IgD-negative memory B cell (primary cell): ENCODE results near the gene NAB1. TPM values are rescaled to one million over a fixed set of nuclear protein-coding genes. Genes with fewer than 3 reads are reported as not detected.

Source experiments
- H3K27ac Mint-ChIP-seq, 3 donors: one replicate each; pipeline ENCODE4 v1.8.0; 2020 to 2022; ENCODE audit warnings: mild to moderate bottlenecking in 3 of 3, mixed read lengths in 3 of 3, moderate library complexity in 1 of 3
- H3K27me3 Mint-ChIP-seq: one replicate; pipeline ENCODE4 v1.8.0; 2021; ENCODE audit warnings: mixed read lengths
- H3K36me3 Mint-ChIP-seq: one replicate; pipeline ENCODE4 v1.8.0; 2020; ENCODE audit warnings: mild to moderate bottlenecking, mixed read lengths
- H3K4me1 Mint-ChIP-seq, 3 donors: one replicate each; pipeline ENCODE4 v1.8.0; 2020 to 2022; ENCODE audit warnings: mixed read lengths in 3 of 3, mild to moderate bottlenecking in 1 of 3
- H3K4me3 Mint-ChIP-seq, 4 donors: one replicate each; pipeline ENCODE4 v1.8.0; 2020 to 2022; ENCODE audit warnings: mild to moderate bottlenecking in 4 of 4, mixed read lengths in 4 of 4, moderate library complexity in 3 of 4
- H3K9me3 Mint-ChIP-seq, 3 donors: one replicate each; pipeline ENCODE4 v1.8.0; 2020 to 2021; ENCODE audit warnings: mixed read lengths in 3 of 3, mild to moderate bottlenecking in 1 of 3
- polyA plus RNA-seq: library from polyadenylated mRNA; unstranded; fragments of 300-500 nt; fragmentation: Illumina TruSeq; gene quantifications from one replicate; pipeline ENCODE4 v1.2.3, GENCODE V29; 2021

NAB1 gene
- polyA plus RNA-seq, 1 donor from 2014 or later, result 3.5 TPM

GRCh38 chr2:190627448-190628412, 21.2 kb upstream of the NAB1 start:
- H3K27ac Mint-ChIP-seq, result peak overlapping the region in 1 of 3 donors; percentile 59
- H3K27me3 Mint-ChIP-seq, result peaks cover 5% of the 10 kb centered on the region
- peaks cover 0 to 8% (median 5%) of the 10 kb centered on the region in 3 donors for H3K4me1 Mint-ChIP-seq

GRCh38 chr2:190628591-190629319, 20.1 kb upstream of the NAB1 start:
- peaks cover 3 to 5% (median 4%) of the 10 kb centered on the region in 3 donors for H3K9me3 Mint-ChIP-seq
- H3K4me3 Mint-ChIP-seq, result peak overlapping the region in 2 of 4 donors; percentile 66 to 82
- peaks cover 0 to 8% (median 5%) of the 10 kb centered on the region in 3 donors for H3K4me1 Mint-ChIP-seq
- no peaks in the 10 kb centered on the region for H3K36me3 Mint-ChIP-seq
- H3K27ac Mint-ChIP-seq, result no peak overlapping the region
- H3K27me3 Mint-ChIP-seq, result peaks cover 5% of the 10 kb centered on the region

More at GRCh38 chr2:190627448-190628412, 21.2 kb upstream of the NAB1 start:
- H3K4me3 Mint-ChIP-seq, result peak overlapping the region; percentile 27 to 91 (median 82)
- peaks cover 3 to 5% (median 5%) of the 10 kb centered on the region in 3 donors for H3K9me3 Mint-ChIP-seq
- H3K36me3 Mint-ChIP-seq, result no peaks in the 10 kb centered on the region

- Mint-ChIP-seq H3K4me3 (no peak overlapping the region), H3K27me3 (no peaks in the 10 kb centered on the region), H3K9me3 (no peaks in the 10 kb centered on the region), H3K27ac (no peak overlapping the region), H3K36me3 (no peaks in the 10 kb centered on the region), H3K4me1 (peaks cover 4 to 9% (median 6%) of the 10 kb centered on the region in 3 donors)
These were observed 14.5 kb upstream of the NAB1 start for GRCh38 chr2:190634381-190634780.

- Mint-ChIP-seq H3K9me3 (no peaks in the 10 kb centered on the region), H3K27ac (no peak overlapping the region), H3K4me3 (no peak overlapping the region), H3K4me1 (peaks cover 4 to 7% (median 6%) of the 10 kb centered on the region in 3 donors), H3K27me3 (no peaks in the 10 kb centered on the region), H3K36me3 (no peaks in the 10 kb centered on the region)
These were observed 13.1 kb upstream of the NAB1 start for GRCh38 chr2:190635781-190636180.

DNA sequence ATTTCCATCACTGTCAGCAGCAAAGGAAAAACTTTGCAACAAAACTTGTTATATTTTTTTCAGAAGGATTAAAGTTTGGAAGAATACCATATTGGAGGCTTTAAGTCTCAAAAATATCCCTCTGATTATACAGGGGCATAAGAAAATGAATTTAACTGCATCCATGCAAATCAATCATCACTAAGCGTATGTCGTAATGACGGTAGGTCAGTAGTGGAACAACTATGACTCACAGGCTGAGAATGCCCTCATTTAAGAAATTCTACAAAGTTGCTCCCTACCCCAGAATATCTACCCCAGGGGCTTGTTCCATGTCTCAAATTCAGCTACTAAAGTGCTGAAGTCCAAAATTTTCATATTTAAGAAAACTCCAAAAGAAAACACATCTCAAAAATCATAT, 12.5 kb upstream of the NAB1 start:
- Mint-ChIP-seq H3K4me1 (peaks cover 4 to 7% (median 6%) of the 10 kb centered on the region in 3 donors), H3K27ac (no peak overlapping the region), H3K36me3 (no peaks in the 10 kb centered on the region), H3K4me3 (no peak overlapping the region), H3K27me3 (no peaks in the 10 kb centered on the region), H3K9me3 (no peaks in the 10 kb centered on the region)

GRCh38 chr2:190637281-190637734, 11.6 kb upstream of the NAB1 start:
- Mint-ChIP-seq H3K9me3 (no peaks in the 10 kb centered on the region), H3K4me1 (peaks cover 4 to 7% (median 6%) of the 10 kb centered on the region in 3 donors), H3K4me3 (peak overlapping the region in 1 of 4 donors; percentile 69), H3K36me3 (no peaks in the 10 kb centered on the region), H3K27ac (no peak overlapping the region), H3K27me3 (no peaks in the 10 kb centered on the region)

DNA sequence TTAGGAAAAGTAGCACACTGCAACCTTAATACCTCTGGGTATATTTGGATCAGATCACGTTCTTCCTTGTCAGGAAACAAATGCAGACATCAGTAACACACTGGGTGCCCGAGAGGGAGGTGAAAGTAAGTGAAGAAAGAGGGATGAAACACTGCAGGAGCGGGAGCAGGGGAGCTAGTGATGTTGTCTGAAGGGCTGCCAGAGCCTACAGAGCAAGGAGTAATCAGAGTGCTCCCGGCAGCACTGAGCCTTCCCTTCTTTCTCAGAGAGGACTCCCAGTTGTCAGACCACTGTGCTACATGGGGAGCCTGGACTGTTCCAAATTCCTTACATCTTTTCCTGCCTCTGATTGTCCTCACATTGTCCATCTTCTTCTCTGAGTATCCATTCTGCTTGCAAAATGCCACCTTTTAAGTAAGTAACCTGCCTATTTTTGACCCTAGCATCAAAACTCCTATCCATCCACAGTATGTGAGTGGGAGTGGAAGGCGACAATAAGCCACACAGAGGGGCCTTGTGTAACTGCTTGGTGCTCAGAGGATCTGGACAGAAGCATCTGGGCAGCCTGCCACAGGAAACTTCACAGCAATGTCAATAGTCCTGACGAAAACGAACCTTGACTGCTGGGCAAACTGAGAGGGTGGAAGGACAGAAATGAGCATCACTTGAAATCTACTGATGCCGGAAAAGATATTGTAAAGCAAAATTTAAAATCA, 10.8 kb upstream of the NAB1 start:
- no peaks in the 10 kb centered on the region for H3K36me3 Mint-ChIP-seq
- peaks cover 4 to 7% (median 6%) of the 10 kb centered on the region in 3 donors for H3K4me1 Mint-ChIP-seq
- no peak overlapping the region for H3K4me3 Mint-ChIP-seq
- no peaks in the 10 kb centered on the region for H3K27me3 Mint-ChIP-seq
- H3K27ac Mint-ChIP-seq, result peak overlapping the region in 1 of 3 donors; percentile 60
- H3K9me3 Mint-ChIP-seq, result no peaks in the 10 kb centered on the region

- Mint-ChIP-seq H3K4me3 (no peak overlapping the region), H3K27me3 (no peaks in the 10 kb centered on the region)
These were observed 8.8 kb upstream of the NAB1 start for GRCh38 chr2:190640117-190640516.

GRCh38 chr2:190641469-190641868, 7.4 kb upstream of the NAB1 start:
- Mint-ChIP-seq H3K4me3 (no peak overlapping the region), H3K36me3 (no peaks in the 10 kb centered on the region), H3K27me3 (no peaks in the 10 kb centered on the region), H3K27ac (no peak overlapping the region), H3K9me3 (no peaks in the 10 kb centered on the region), H3K4me1 (peaks cover 7 to 9% (median 7%) of the 10 kb centered on the region in 3 donors)

More at GRCh38 chr2:190640117-190640516, 8.8 kb upstream of the NAB1 start:
- Mint-ChIP-seq H3K9me3 (no peaks in the 10 kb centered on the region), H3K27ac (no peak overlapping the region), H3K4me1 (peaks cover 4 to 7% (median 6%) of the 10 kb centered on the region in 3 donors), H3K36me3 (no peaks in the 10 kb centered on the region)

DNA sequence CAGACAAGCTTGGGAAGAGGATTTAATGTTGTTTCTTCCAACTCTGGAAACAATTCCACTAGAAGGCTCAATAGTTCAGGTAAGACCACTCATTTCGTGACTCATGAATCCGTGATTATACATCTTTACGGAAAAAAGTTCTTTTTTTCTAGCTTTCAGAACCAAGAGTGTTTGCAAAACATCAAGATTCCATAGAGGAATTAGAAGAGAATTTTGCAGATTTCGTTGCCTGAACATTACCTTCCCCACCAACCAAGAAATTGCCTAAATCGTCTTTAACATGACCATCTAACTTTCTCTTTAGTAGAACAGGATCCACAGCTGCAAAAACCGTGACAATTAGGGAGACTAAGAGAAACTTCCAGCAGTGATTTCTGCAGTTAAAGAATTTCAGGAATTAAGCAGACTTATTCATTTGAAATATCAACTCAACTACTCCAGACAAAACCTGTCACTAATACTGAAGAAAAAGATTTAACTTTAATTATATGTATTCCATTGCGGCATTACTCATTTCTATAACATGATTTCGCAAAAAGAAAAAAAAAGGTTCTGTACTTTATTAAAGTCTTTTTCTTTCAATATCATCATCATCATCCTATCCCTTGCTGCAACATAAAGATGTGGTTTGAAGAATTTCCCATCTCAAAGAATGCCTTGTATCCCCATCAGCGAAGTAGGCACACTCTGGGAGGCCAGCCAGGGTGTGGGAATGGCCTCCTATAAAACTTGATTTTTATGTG, 1.9 kb upstream of the NAB1 start:
- Mint-ChIP-seq H3K4me3 (peak overlapping the region; percentile 12 to 69 (median 54)), H3K9me3 (no peaks in the 10 kb centered on the region), H3K36me3 (peaks cover 2% of the 10 kb centered on the region), H3K4me1 (peaks cover 9 to 23% (median 23%) of the 10 kb centered on the region in 3 donors), H3K27ac (peak overlapping the region in 2 of 3 donors; percentile 48 to 54), H3K27me3 (no peaks in the 10 kb centered on the region)

GRCh38 chr2:190648289-190649034, 421 bp upstream of the NAB1 start:
- peak overlapping the region; percentile 86 to 95 (median 91) for H3K4me3 Mint-ChIP-seq
- no peaks in the 10 kb centered on the region for H3K9me3 Mint-ChIP-seq
- H3K27me3 Mint-ChIP-seq, result no peaks in the 10 kb centered on the region
- peaks cover 2% of the 10 kb centered on the region for H3K36me3 Mint-ChIP-seq
- H3K27ac Mint-ChIP-seq, result peak overlapping the region; percentile 78 to 92 (median 92)
- H3K4me1 Mint-ChIP-seq, result peaks cover 10 to 23% (median 23%) of the 10 kb centered on the region in 3 donors

GRCh38 chr2:190649798-190650390, 1.0 kb downstream of the NAB1 start:
- Mint-ChIP-seq H3K36me3 (peaks cover 2% of the 10 kb centered on the region), H3K4me3 (peak overlapping the region; percentile 92 to 97 (median 96)), H3K9me3 (no peaks in the 10 kb centered on the region), H3K27me3 (no peaks in the 10 kb centered on the region), H3K27ac (peak overlapping the region; percentile 83 to 91 (median 90)), H3K4me1 (peaks cover 10 to 23% (median 23%) of the 10 kb centered on the region in 3 donors)

DNA sequence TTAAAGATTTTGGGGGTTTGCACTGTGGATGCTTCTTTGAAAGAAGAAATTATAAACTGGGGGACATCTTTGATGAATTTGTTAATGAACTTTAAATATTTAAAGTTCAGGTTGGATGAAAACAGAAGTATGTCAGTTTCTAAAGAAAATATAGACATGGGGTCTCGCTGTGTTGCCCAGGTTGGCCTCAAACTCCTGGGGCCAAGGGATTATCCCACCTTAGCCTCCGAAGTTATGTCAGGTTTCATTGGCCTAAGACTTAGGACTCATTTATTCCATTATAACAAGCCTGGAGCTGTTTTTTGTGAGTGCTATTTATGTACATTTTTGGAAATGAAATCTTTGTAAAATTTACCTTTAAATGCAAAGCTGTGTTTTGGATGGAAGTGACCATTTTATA, 2.5 kb downstream of the NAB1 start:
- Mint-ChIP-seq H3K36me3 (peaks cover 2% of the 10 kb centered on the region), H3K4me1 (peaks cover 10 to 21% (median 20%) of the 10 kb centered on the region in 3 donors), H3K27ac (peak overlapping the region in 1 of 3 donors; percentile 71), H3K9me3 (no peaks in the 10 kb centered on the region), H3K27me3 (no peaks in the 10 kb centered on the region), H3K4me3 (peak overlapping the region in 1 of 4 donors; percentile 12)
